Neural progenitor cell (in vitro differentiated cells): ENCODE data around the gene FAM9A. TPM values are rescaled to one million over a fixed set of nuclear protein-coding genes. Genes with fewer than 3 reads are reported as not detected.

Source experiments
- DNase-seq: peaks from one replicate; pipeline ENCODE4 v3.0.0-alpha.2; 2016; ENCODE audit warnings: low spot score
- H2AFZ ChIP-seq: fragments of 200-600 bp; sonication (generic); replicated peaks from 2 replicates; pipeline ENCODE4 v1.6.1; 2016; ENCODE audit warnings: antibody characterized with exemption
- H3F3A ChIP-seq: fragments of 200-600 bp; sonication (generic); 2 replicates; pipeline ENCODE4 v1.6.1; 2016; ENCODE audit warnings: antibody characterized with exemption, low read depth
- H3K27ac ChIP-seq: fragments of 200-600 bp; sonication (generic); 2 replicates; pipeline ENCODE4 v1.5.1; 2016; ENCODE audit warnings: mild to moderate bottlenecking
- H3K27me3 ChIP-seq: fragments of 200-600 bp; sonication (generic); 2 replicates; pipeline ENCODE4 v1.6.1; 2016; ENCODE audit warnings: mild to moderate bottlenecking, moderate library complexity
- H3K36me3 ChIP-seq: fragments of 200-600 bp; sonication (generic); 2 replicates; pipeline ENCODE4 v1.5.1; 2016
- H3K4me1 ChIP-seq: fragments of 200-600 bp; sonication (generic); 2 replicates; pipeline ENCODE4 v1.6.1; 2016; ENCODE audit warnings: mixed run types
- H3K4me2 ChIP-seq: fragments of 200-600 bp; sonication (generic); 2 replicates; pipeline ENCODE4 v1.6.1; 2016
- H3K4me3 ChIP-seq: fragments of 200-600 bp; sonication (generic); 2 replicates; pipeline ENCODE4 v1.5.1; 2016
- H3K79me2 ChIP-seq: fragments of 200-600 bp; sonication (generic); 2 replicates; pipeline ENCODE4 v1.6.1; 2016; ENCODE audit warnings: low read depth
- H3K9ac ChIP-seq: fragments of 200-600 bp; sonication (generic); 2 replicates; pipeline ENCODE4 v1.6.1; 2016
- H3K9me3 ChIP-seq: fragments of 200-600 bp; sonication (generic); 2 replicates; pipeline ENCODE4 v1.5.1; 2016; ENCODE audit warnings: low read depth
- H4K20me1 ChIP-seq: fragments of 200-600 bp; sonication (generic); 2 replicates; pipeline ENCODE4 v1.6.1; 2016; ENCODE audit warnings: low read depth
- H3K27ac Mint-ChIP-seq: 3 replicates; pipeline ENCODE4 v1.8.0; 2021; ENCODE audit warnings: mixed read lengths
- H3K27me3 Mint-ChIP-seq: 2 replicates; pipeline ENCODE4 v1.8.0; 2022; ENCODE audit warnings: low read depth, mild to moderate bottlenecking, inconsistent platforms, moderate library complexity, mixed read lengths; ENCODE audit not compliant: insufficient read depth
- H3K36me3 Mint-ChIP-seq: 3 replicates; pipeline ENCODE4 v1.8.0; 2021; ENCODE audit warnings: mixed read lengths
- H3K4me1 Mint-ChIP-seq: 3 replicates; pipeline ENCODE4 v1.8.0; 2021; ENCODE audit warnings: mixed read lengths
- H3K4me3 Mint-ChIP-seq: 3 replicates; pipeline ENCODE4 v1.8.0; 2021; ENCODE audit warnings: mild to moderate bottlenecking, moderate library complexity, mixed read lengths
- H3K9me3 Mint-ChIP-seq: 3 replicates; pipeline ENCODE4 v1.8.0; 2020; ENCODE audit warnings: mixed read lengths
- EZH2 ChIP-seq: fragments of 200-600 bp; sonication (generic); IDR thresholded peaks from 2 replicates; pipeline ENCODE4 v1.6.1; 2017; ENCODE audit warnings: antibody characterized with exemption, mild to moderate bottlenecking, moderate library complexity
- EZH2phosphoT487 ChIP-seq: fragments of 200-600 bp; sonication (generic); IDR thresholded peaks from 2 replicates; pipeline ENCODE4 v1.6.1; 2017; ENCODE audit warnings: antibody characterized with exemption
- total RNA-seq: library from RNA; depleted of rRNA; stranded (reverse); fragments of >200 nt; gene quantifications from 2 replicates; pipeline ENCODE4 v1.2.3, GENCODE V29; 2015; ENCODE audit warnings: low replicate concordance
- TF ChIP-seq, protein P1 (sequence below): fragments of 200-600 bp; sonication (generic); IDR thresholded peaks from 2 replicates; pipeline ENCODE4 v1.5.1; 2017; ENCODE audit warnings: antibody characterized with exemption, mild to moderate bottlenecking

Gene FAM9A
- total RNA-seq, 1 donor from 2014 or later: not detected

DNA sequence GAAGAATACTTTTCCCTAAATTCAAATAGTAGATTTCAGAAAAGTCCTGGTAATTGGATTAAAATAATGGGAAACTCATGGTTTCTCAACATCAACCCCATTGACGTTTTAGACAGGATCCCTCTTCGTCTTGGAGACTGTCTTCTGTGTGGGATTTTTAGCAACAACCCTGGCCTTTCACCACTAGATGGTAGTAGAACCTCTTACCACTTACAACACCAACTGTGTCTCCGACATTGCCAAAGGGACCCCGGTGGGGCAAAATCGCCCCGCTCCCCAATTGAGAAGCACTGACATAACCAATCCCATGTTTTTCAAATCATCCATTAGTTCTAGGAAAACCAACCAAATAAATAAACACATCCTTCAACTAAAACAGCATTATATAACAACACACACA is 52.3 kb downstream of the FAM9A start:
- no peaks in the 10 kb centered on the region for H3K4me1 Mint-ChIP-seq
- no peak overlapping the region for H3K4me3 ChIP-seq
- no peaks in the 10 kb centered on the region for H3K79me2 ChIP-seq
- H3K9me3 ChIP-seq: no peaks in the 10 kb centered on the region
- no peak overlapping the region for H2AFZ ChIP-seq
- TF ChIP-seq EZH2 (no peak), EZH2phosphoT487 (no peak)
- TF ChIP-seq, protein P1, sequence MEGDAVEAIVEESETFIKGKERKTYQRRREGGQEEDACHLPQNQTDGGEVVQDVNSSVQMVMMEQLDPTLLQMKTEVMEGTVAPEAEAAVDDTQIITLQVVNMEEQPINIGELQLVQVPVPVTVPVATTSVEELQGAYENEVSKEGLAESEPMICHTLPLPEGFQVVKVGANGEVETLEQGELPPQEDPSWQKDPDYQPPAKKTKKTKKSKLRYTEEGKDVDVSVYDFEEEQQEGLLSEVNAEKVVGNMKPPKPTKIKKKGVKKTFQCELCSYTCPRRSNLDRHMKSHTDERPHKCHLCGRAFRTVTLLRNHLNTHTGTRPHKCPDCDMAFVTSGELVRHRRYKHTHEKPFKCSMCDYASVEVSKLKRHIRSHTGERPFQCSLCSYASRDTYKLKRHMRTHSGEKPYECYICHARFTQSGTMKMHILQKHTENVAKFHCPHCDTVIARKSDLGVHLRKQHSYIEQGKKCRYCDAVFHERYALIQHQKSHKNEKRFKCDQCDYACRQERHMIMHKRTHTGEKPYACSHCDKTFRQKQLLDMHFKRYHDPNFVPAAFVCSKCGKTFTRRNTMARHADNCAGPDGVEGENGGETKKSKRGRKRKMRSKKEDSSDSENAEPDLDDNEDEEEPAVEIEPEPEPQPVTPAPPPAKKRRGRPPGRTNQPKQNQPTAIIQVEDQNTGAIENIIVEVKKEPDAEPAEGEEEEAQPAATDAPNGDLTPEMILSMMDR: peak; percentile 59
- H3K4me2 ChIP-seq: no peak overlapping the region
- H3K36me3 ChIP-seq: no peaks in the 10 kb centered on the region
- peak overlapping the region; percentile 47 for H3K27ac Mint-ChIP-seq
- H3K4me1 ChIP-seq: no peaks in the 10 kb centered on the region
- H3K9me3 Mint-ChIP-seq: peaks cover 4% of the 10 kb centered on the region
- H3K27ac ChIP-seq: no peak overlapping the region
- peak; percentile 43 for DNase-seq
- H3K36me3 Mint-ChIP-seq: no peaks in the 10 kb centered on the region
- peaks cover 3% of the 10 kb centered on the region for H3K27me3 Mint-ChIP-seq
- no peak overlapping the region for H3K9ac ChIP-seq
- no peaks in the 10 kb centered on the region for H3K27me3 ChIP-seq
- H3K4me3 Mint-ChIP-seq: no peak overlapping the region
- H3F3A ChIP-seq: no peaks in the 10 kb centered on the region
- no peaks in the 10 kb centered on the region for H4K20me1 ChIP-seq

DNA sequence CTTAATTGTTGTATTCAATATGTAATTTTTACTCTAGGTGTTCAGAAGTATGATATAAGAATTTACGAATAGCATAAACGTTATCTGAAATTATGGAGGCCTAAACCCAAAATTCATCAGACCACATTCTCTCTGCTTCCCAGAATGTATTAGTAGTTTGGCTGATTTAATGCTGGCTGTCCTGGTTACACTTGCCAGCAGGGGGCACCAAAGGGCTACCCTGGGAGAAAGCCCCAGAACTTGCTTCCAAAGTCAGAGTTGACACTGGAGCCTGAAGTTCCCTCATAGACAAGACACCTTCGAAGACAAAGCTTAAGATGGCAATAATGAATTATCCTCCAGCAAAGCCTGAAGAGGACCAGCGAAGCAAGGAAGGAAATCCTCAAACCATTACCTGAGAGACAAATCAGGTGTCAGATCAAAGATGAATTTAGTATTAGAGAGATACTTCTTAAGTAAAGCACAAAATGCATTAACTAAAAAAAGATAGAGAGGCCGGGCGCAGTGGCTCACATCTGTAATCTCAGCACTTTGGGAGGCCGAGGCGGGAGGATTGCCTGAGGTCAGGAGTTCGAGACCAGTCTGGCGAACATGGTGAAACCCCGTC is 58.0 kb downstream of the FAM9A start:
- Histone ChIP-seq H3K9me3 (no peaks in the 10 kb centered on the region), H3K4me1 (no peaks in the 10 kb centered on the region), H3K36me3 (no peaks in the 10 kb centered on the region), H3K4me2 (no peak overlapping the region), H3F3A (no peaks in the 10 kb centered on the region), H3K9ac (no peak overlapping the region), H3K27ac (no peak overlapping the region), H4K20me1 (no peaks in the 10 kb centered on the region), H3K27me3 (no peaks in the 10 kb centered on the region), H3K79me2 (no peaks in the 10 kb centered on the region), H3K4me3 (no peak overlapping the region), H2AFZ (no peak overlapping the region)
- Mint-ChIP-seq H3K4me1 (peaks cover 8% of the 10 kb centered on the region), H3K27ac (no peak overlapping the region), H3K27me3 (peaks cover 4% of the 10 kb centered on the region), H3K36me3 (no peaks in the 10 kb centered on the region), H3K9me3 (no peaks in the 10 kb centered on the region), H3K4me3 (no peak overlapping the region)
- TF ChIP-seq EZH2: no peak
- TF ChIP-seq, protein P1: peak; percentile 75
- DNase-seq: peak; percentile 59

DNA sequence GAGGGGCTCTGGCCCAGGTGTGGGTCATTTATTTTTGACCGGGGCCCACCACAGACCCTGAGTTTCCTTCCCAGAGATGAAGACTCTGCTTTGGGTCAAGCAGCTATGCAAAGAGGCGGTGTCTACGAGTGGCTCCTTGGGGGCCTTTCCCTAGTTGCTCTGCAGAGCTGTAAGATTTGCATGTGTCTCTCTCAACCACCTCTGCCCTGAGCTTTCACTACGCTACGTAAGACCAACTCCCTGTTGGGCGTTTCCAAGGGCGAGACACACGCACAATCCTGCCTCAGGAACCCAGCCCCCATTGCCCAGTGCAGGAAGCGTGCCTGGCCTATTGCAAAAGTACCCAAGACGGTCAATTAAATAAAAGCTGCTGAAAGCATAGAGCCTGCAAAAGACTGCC is 59.2 kb downstream of the FAM9A start:
- no peak for DNase-seq

More for the DNA sequence above, 59.2 kb downstream of the FAM9A start:
- TF ChIP-seq, protein P1: no peak
- TF ChIP-seq EZH2phosphoT487: no peak
- TF ChIP-seq EZH2: no peak
- Histone ChIP-seq H4K20me1 (no peaks in the 10 kb centered on the region), H3K79me2 (no peaks in the 10 kb centered on the region), H3K4me3 (no peak overlapping the region), H3K36me3 (no peaks in the 10 kb centered on the region), H3K4me2 (no peak overlapping the region), H3F3A (no peaks in the 10 kb centered on the region), H3K27me3 (no peaks in the 10 kb centered on the region), H3K9ac (no peak overlapping the region), H3K27ac (no peak overlapping the region), H3K4me1 (no peaks in the 10 kb centered on the region), H3K9me3 (no peaks in the 10 kb centered on the region), H2AFZ (no peak overlapping the region)
- H3K27ac Mint-ChIP-seq: no peak overlapping the region
- H3K27me3 Mint-ChIP-seq: peaks cover 7% of the 10 kb centered on the region
- H3K36me3 Mint-ChIP-seq: no peaks in the 10 kb centered on the region
- no peak overlapping the region for H3K4me3 Mint-ChIP-seq
- H3K4me1 Mint-ChIP-seq: peaks cover 8% of the 10 kb centered on the region
- H3K9me3 Mint-ChIP-seq: no peaks in the 10 kb centered on the region

Other genes starting within 250 kb of the FAM9A start
- gene ANOS1, start 69.2 kb downstream of the FAM9A start, total RNA-seq: 31.3 and 45.7 TPM in 2 replicates
- gene FAM9B, start 232.7 kb upstream of the FAM9A start, total RNA-seq: not detected in 2 replicates